DND-41 (cell line): Measurements from ENCODE around the gene ENTPD8.

Experiments used
- ATAC-seq: fragments of 200-7000 bp; cut with Tn5 transposase; 3 replicates; pipeline ENCODE4 v1.9.1; 2021; ENCODE audit warnings: low read depth; ENCODE audit not compliant: insufficient read depth
- DNase-seq: peaks from one replicate; pipeline ENCODE4 v3.0.0-alpha.2; 2020
- H2AFZ ChIP-seq: 2 replicates; pipeline ENCODE4 v1.6.0; 2012; ENCODE audit warnings: low read depth, low read length
- H3K27ac ChIP-seq: 2 replicates; pipeline ENCODE4 v1.5.1; 2012; ENCODE audit warnings: low read length, inconsistent platforms
- H3K27me3 ChIP-seq: fragments of 200-600 bp; sonication (generic); 2 replicates; pipeline ENCODE4 v1.6.0; 2012; ENCODE audit warnings: low read length, mild to moderate bottlenecking, inconsistent platforms; ENCODE audit not compliant: insufficient read depth, poor library complexity
- H3K36me3 ChIP-seq: 2 replicates; pipeline ENCODE4 v1.5.1; 2012; ENCODE audit warnings: low read length, inconsistent platforms; ENCODE audit not compliant: insufficient read depth
- H3K4me1 ChIP-seq: 2 replicates; pipeline ENCODE4 v1.5.1; 2012; ENCODE audit warnings: mild to moderate bottlenecking, low read length; ENCODE audit not compliant: insufficient read depth
- H3K4me2 ChIP-seq: 2 replicates; pipeline ENCODE4 v1.6.0; 2012; ENCODE audit warnings: mild to moderate bottlenecking, moderate library complexity, low read length, inconsistent platforms; ENCODE audit not compliant: insufficient read depth
- H3K4me3 ChIP-seq, 2 experiments: fragments of 200-600 bp in 1 of 2; shearing (Covaris generic) in 1 of 2; 2 replicates each; pipeline ENCODE4 v1.5.1; 2012 to 2016; ENCODE audit warnings: inconsistent platforms in 2 of 2, low read length in 2 of 2, mild to moderate bottlenecking in 2 of 2, low read depth in 1 of 2, moderate library complexity in 1 of 2
- H3K79me2 ChIP-seq: 2 replicates; pipeline ENCODE4 v1.6.0; 2012; ENCODE audit warnings: low read length, inconsistent platforms; ENCODE audit not compliant: insufficient read depth
- H3K9ac ChIP-seq: 2 replicates; pipeline ENCODE4 v1.6.0; 2012; ENCODE audit warnings: low read depth, mild to moderate bottlenecking, inconsistent platforms, low read length, moderate library complexity
- H3K9me3 ChIP-seq: 2 replicates; pipeline ENCODE4 v1.5.1; 2012; ENCODE audit warnings: low read length, moderate library complexity, mild to moderate bottlenecking, inconsistent platforms; ENCODE audit not compliant: insufficient read depth, severe bottlenecking
- H4K20me1 ChIP-seq: 2 replicates; pipeline ENCODE4 v1.6.0; 2012; ENCODE audit warnings: low read length; ENCODE audit not compliant: insufficient read depth
- EZH2 ChIP-seq: IDR thresholded peaks from 3 replicates; pipeline ENCODE4 v1.6.1; 2012; ENCODE audit warnings: borderline replicate concordance, low read depth, mild to moderate bottlenecking, moderate library complexity, low read length, inconsistent platforms; ENCODE audit not compliant: severe bottlenecking
- TF ChIP-seq, protein P1 (sequence below): IDR thresholded peaks from 2 replicates; pipeline ENCODE4 v1.5.1; 2012; ENCODE audit warnings: borderline replicate concordance, low read length, moderate library complexity, mild to moderate bottlenecking; ENCODE audit not compliant: poor library complexity, severe bottlenecking; ENCODE audit errors: extremely low read depth

Gene ENTPD8

DNA sequence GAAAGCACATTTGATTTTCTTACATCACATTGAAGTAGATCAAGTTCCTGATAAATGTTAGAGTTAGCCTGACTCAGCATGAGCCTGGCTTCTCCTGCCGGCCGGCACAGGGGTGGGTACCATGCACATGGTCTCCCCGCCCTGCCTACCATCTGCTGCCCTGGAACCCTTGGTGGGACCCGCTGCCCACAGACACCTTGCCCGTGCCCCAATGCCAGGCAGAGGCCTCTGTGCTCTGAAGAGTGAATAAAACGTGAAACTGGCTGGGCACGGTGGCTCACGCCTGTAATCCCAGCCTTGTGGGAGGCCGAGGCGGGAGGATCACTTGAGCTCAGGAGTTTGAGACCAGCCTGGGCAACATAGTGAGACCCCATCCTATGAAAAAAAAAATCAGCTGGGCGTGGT lies 35.5 kb downstream of the ENTPD8 start:
- no peaks in the 10 kb centered on the region for H4K20me1 ChIP-seq

DNA sequence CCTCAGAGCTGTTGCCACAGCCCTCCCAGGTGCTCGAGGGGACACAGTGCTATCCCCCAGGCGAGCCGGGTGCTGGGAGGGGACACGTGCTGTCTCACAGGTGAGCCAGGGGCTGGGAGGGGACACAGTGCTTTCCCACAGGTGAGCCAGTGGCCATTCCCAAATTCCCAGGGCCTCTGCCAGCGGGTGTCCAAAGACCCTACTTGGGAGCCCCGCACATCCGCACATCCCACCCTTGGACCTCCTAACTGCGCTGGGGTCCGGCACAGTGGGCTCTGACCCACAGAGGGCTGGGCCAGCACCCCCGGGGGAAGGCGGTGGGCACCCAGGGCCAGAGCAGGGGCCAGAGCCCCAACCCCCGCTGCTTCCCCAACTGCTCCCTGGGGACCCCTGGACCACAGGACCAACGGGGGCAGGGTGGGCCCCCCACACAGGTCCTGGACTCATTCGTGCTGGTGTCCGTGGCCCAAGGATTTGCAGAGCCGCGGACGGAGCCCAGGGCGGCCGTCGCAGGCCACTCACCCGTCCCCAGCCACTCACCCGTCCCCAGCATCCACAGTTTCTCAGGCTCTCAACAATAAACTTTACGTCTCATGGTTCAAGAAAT lies 36.1 kb downstream of the ENTPD8 start:
- Histone ChIP-seq H3K9me3 (no peaks in the 10 kb centered on the region), H3K9ac (no peak overlapping the region), H3K36me3 (no peaks in the 10 kb centered on the region), H3K4me1 (no peaks in the 10 kb centered on the region), H3K4me2 (no peak overlapping the region), H3K27ac (no peak overlapping the region), H2AFZ (no peak overlapping the region), H3K27me3 (no peaks in the 10 kb centered on the region), H3K79me2 (no peaks in the 10 kb centered on the region), H3K4me3 (no peak overlapping the region), H4K20me1 (no peaks in the 10 kb centered on the region)
- ATAC-seq (no peak), DNase-seq (no peak)
- TF ChIP-seq, protein P1, sequence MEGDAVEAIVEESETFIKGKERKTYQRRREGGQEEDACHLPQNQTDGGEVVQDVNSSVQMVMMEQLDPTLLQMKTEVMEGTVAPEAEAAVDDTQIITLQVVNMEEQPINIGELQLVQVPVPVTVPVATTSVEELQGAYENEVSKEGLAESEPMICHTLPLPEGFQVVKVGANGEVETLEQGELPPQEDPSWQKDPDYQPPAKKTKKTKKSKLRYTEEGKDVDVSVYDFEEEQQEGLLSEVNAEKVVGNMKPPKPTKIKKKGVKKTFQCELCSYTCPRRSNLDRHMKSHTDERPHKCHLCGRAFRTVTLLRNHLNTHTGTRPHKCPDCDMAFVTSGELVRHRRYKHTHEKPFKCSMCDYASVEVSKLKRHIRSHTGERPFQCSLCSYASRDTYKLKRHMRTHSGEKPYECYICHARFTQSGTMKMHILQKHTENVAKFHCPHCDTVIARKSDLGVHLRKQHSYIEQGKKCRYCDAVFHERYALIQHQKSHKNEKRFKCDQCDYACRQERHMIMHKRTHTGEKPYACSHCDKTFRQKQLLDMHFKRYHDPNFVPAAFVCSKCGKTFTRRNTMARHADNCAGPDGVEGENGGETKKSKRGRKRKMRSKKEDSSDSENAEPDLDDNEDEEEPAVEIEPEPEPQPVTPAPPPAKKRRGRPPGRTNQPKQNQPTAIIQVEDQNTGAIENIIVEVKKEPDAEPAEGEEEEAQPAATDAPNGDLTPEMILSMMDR = no peak
- no peak for TF ChIP-seq EZH2

More for the DNA sequence above, 35.5 kb downstream of the ENTPD8 start:
- no peak for TF ChIP-seq EZH2
- TF ChIP-seq, protein P1 = no peak
- ATAC-seq (no peak), DNase-seq (no peak)
- H3K36me3 ChIP-seq = no peaks in the 10 kb centered on the region
- no peaks in the 10 kb centered on the region for H3K9me3 ChIP-seq
- H3K79me2 ChIP-seq = no peaks in the 10 kb centered on the region
- H2AFZ ChIP-seq = no peak overlapping the region
- H3K27me3 ChIP-seq = no peaks in the 10 kb centered on the region
- no peak overlapping the region for H3K4me2 ChIP-seq
- no peak overlapping the region for H3K27ac ChIP-seq
- H3K4me3 ChIP-seq = no peak overlapping the region
- H3K9ac ChIP-seq = no peak overlapping the region
- H3K4me1 ChIP-seq = no peaks in the 10 kb centered on the region

DNA sequence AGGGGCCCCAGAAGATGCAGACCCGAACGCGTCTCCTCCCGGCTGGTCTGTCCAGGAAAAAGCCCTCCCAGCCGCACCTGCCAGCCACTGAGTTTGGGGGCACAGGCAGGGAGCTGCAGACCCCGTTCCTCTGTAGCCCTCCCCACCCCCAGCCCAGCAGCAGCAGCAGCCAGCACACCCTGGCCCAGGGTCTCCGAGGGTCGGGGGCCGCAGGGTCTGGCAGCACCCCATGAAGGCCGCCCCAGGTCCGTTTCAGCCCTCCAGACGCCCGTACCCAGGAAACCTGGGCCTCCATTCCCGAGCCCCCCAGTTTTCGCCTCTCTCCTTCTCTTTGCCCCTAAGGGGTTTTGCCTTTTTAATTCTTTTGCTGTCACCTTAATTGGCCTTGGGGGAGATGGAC lies 37.9 kb downstream of the ENTPD8 start:
- Histone ChIP-seq H3K27ac (no peak overlapping the region), H2AFZ (no peak overlapping the region), H3K4me1 (no peaks in the 10 kb centered on the region), H3K79me2 (no peaks in the 10 kb centered on the region), H3K36me3 (no peaks in the 10 kb centered on the region), H3K9me3 (no peaks in the 10 kb centered on the region), H3K27me3 (no peaks in the 10 kb centered on the region), H3K4me3 (no peak overlapping the region), H4K20me1 (no peaks in the 10 kb centered on the region), H3K9ac (no peak overlapping the region), H3K4me2 (no peak overlapping the region)
- no peak for ATAC-seq
- no peak for DNase-seq
- no peak for TF ChIP-seq EZH2
- TF ChIP-seq, protein P1 = no peak
